GM18508 (cell line): Measurements from ENCODE around the gene KNDC1.
"Not testable (repeated sequence)": the region's sequence is repeated elsewhere in the genome, so short reads cannot be mapped to it uniquely, and the experiment has no call there.

Source experiments
- ATAC-seq: cut with Tn5 transposase; IDR thresholded peaks from one replicate; pipeline ENCODE4 v1.9.1; 2021; ENCODE audit warnings: moderate number of reproducible peaks; ENCODE audit not compliant: insufficient read depth, unreplicated experiment

Gene KNDC1

GRCh38 chr10:133251388-133252222 is 91.6 kb downstream of the KNDC1 start:
- no peak for ATAC-seq

DNA sequence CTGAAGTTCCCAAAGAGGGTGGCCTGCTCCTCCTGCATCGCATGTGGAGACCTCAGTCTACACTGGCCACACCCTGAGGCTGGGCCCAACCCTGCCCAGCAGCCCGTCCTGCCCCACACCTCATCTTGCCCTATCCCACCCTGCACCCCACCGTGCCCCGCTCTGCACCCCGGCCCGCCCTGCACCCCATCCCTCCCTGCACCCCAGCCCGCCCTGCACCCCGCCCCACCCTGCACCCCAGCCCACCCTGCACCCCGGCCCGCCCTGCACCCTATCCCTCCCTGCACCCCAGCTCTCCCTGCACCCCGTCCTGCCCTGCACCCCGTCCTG is 92.2 kb downstream of the KNDC1 start:
- no peak for ATAC-seq

- ATAC-seq = no peak
Observed at GRCh38 chr10:133253361-133253955, 93.4 kb downstream of the KNDC1 start.

DNA sequence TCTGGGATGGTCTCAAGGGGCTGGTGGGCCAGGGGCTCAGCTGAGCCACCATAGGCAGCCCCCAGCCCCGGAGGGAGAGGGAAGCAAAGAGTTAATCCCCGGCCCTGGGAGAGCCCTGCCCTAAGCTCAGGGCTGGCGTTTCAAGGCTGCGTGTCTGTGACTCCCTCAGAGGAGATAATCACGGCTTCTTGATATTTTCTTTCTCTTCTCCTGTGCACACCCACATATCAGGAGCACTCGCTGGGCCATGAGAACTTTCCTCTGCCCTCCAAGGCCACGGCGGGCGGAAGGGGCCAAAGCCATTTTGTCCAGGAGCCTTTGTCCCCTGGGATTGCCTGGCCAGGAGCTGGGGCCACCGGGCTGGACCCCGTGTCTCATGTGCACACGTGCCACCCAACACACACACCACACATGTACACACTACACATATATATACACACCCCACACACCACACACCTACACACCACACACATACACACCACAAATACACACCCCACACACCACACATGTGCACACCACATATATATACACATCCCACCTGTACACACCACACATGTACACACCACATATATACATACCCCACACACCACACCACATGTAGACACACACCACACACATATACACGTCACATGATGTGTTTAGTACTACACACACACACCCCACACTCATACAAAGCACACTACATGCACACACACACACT is 94.6 kb downstream of the KNDC1 start:
- no peak for ATAC-seq

DNA sequence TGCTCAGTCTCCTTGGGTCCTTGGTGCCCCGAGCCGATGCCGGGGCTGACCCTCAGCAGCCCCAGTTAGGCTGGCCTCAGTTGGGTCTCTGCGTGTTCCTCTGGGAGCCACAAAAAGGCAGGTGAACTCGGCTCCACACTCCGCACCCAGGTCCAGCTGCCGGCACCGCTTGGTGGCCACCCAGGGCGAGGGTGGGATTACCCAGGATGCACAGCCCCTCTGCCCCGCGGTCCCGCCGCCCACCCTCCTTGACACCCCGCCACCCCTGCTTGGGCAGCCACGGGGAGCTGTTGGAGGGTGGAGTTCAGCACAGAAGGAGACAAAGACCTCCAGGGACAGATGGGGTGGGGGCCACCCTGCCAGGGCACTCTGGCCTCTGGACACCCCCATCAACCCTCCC is 95.3 kb downstream of the KNDC1 start:
- no peak for ATAC-seq

- ATAC-seq = no peak
Observed at GRCh38 chr10:133257489-133258065, 97.6 kb downstream of the KNDC1 start.

DNA sequence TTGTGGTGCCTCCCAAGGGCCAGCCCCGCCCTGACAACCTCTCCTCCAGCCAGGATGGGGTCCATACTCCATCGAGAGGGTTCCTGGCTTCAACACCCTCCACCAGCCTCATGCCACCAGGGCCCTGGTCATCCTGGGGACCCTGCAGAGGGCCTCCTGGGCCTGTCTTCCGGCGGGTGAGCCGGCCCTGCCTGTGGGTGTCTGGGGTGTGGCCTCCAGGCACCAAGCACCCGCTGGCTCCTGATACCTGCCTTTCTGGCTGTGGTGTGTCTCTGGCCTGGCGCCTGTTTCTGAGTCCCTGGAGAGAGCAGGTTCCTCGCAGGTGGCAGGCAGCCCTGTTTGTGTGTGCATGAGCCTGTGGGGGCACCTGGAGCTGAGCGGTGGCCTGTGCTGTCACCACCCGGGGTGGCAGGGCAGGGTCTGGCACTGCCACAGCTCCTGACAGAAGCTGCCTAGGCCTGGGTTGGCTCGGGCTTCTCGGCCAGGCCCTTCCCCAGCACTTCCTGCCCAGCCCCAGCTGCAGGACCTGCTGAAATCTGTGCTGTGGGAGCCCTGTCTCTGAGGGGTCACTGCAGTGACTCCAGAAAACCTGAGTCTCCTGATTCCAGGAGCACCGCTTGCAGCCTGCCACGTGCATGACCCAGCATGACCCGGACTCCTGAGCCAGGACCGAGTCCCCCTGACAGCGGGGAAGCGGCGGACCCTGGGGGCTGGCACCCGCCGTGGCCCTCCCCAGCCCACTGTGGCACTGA is 98.2 kb downstream of the KNDC1 start:
- ATAC-seq = no peak

DNA sequence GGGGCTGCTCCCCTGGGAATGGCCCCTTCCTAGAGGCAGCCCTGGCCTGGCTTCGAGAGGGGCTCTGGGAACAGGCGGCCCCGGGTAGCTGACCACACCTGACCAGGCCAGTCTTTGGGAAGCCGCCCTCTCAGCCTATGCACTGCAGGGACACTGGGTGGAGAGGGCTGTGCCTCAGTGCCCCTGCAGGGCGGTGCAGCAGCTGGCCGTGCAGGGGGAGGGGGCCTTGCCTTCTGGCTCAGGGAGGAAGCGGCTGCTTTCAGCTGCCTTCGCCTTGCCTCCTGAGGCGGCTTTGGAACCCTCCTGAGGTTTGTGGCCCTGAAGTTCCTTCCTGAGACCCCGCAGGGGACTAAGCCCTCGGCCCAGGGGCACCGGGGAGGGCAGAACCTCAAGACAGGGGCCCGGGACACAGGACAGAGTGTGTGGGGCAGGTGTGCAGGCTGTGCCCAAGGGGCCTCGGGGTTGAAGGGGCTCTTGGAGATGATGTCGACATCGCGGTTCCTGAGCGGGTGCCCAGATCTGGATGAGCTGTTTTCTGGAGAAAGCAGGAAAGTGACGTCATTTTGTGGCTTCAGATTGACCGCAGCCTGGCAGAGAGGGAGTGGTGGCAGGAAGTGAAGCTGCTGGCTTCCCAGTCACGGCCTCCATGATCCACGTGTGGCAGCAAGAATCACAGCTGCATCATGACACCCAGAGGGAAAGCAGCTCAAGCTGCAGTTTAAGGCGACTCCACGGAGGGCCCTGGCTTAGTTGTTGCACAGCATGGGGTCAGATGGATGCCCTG is 99.0 kb downstream of the KNDC1 start:
- no peak for ATAC-seq

- no peak for ATAC-seq
Observed at GRCh38 chr10:133259602-133259989, 99.6 kb downstream of the KNDC1 start.

- ATAC-seq = no peak
Observed at GRCh38 chr10:133260895-133261725, 101.1 kb downstream of the KNDC1 start.

- ATAC-seq = no peak
Observed at GRCh38 chr10:133261726-133262325, 101.8 kb downstream of the KNDC1 start.

DNA sequence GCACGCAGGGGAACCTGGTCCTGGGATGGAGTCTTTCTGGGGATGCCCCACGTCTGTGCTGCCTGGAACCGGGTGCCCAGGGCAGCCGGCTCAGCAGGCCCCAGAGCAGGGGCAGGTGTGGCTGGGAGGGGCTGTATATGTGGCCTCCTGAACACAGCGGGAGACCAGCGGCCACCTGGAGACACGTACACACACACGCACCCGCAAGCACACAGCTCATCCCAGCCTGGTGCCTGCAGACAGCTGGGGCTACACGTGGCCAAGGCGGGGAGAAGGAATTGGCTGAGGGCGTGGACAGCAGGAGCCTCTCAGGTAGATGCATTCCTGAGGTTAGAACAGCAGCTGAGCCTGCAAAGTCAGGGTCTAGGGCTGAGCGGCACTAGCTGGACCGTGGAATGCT is 102.7 kb downstream of the KNDC1 start:
- no peak for ATAC-seq

DNA sequence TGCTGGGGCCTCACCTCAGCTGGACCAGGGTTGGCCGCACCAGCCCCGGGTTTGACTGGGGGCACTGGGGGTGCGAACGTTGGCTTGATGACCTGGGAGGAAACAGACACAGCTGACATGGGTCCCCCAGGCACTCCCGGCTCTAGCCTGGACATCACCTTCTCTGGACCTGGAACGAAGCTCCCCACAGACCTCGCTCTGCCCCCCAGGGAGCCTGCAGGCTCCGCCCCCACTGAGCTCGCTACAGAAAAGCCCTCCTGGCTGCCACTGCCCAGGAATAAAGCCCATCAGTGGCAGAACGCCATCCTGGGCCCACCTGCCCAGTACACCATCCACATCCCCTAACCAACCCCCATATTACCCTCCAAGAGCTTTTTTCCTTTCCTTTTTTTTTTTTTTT is 103.7 kb downstream of the KNDC1 start:
- ATAC-seq = no peak

- ATAC-seq = no peak
Observed at GRCh38 chr10:133264461-133264860, 104.4 kb downstream of the KNDC1 start.

- ATAC-seq = not testable (repeated sequence)
Observed at GRCh38 chr10:133265052-133265451, 105.0 kb downstream of the KNDC1 start.

- ATAC-seq = no peak
Observed at GRCh38 chr10:133266056-133266795, 106.2 kb downstream of the KNDC1 start.

DNA sequence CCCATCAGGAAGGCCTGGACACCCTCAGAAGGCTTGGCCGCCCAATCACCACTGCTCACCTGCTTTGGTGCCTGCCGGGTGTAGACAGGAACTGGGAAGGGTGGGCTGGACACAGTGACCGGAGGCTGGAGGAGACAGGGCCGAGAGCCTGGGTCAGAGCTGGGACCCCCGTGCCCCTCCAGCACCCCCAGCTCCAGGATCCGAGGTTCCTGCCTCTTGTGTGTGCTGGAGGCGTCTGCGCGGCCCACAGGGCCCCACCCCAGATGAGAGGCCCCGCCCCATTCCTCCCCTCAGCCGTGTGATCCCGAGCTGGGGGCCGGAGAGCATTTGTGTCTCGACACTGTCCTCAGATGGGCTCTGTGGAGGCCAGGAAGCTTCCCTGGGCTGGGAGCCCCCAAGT is 107.3 kb downstream of the KNDC1 start:
- no peak for ATAC-seq

- ATAC-seq = no peak
Observed at GRCh38 chr10:133267829-133268228, 107.8 kb downstream of the KNDC1 start.
